ENCODE results near the gene TBC1D22A.

TBC1D22A gene

DNA sequence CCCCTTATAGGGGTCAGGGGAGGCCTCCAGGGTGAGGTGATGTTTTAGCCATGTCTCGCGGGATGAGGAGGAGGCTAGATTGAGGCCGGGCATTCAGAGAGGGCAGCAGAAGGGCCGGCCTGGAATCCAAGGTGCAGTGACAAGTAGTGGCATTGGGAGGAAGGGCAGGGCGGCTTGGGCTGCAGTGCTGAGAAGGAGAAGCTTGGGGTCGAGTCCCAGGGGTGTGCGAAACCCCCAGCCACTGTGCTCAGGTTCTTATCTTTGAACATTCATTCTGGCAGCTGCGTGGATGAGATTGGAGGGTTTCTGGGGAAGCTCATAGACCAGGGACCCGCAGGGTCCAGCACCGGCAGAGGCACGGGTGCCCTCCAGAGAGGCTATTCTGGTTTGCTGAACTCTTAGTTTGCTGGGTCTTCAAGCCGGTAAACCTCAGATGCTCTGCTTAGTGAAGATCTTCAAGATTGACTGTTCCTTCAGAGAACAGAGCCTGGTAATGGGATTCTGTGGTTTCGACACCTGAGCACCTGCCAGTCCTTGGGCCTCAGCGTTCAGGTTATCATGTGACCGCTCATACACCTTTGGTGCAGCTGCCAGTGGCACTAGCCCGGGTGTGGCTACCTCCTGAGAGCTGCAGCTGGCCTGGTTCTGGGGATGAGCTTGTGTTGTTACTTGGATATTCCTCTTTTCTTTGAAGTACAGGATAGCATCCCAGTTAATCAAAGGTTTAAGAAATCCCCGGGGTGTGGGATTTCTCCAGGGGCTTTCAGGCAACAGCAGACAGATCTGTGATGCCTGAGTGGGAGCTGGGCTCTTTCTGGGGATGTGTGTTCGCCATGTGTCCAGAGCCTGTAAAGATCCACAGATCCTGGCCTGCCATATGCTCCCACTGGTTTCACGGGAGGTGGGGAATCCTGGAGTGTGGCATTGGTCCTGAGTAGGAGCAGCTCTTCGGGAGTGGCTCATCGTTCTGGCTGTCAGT is 152.8 kb downstream of the TBC1D22A start:
- TF ChIP-seq, protein P1, sequence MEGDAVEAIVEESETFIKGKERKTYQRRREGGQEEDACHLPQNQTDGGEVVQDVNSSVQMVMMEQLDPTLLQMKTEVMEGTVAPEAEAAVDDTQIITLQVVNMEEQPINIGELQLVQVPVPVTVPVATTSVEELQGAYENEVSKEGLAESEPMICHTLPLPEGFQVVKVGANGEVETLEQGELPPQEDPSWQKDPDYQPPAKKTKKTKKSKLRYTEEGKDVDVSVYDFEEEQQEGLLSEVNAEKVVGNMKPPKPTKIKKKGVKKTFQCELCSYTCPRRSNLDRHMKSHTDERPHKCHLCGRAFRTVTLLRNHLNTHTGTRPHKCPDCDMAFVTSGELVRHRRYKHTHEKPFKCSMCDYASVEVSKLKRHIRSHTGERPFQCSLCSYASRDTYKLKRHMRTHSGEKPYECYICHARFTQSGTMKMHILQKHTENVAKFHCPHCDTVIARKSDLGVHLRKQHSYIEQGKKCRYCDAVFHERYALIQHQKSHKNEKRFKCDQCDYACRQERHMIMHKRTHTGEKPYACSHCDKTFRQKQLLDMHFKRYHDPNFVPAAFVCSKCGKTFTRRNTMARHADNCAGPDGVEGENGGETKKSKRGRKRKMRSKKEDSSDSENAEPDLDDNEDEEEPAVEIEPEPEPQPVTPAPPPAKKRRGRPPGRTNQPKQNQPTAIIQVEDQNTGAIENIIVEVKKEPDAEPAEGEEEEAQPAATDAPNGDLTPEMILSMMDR (IDR thresholded peaks at IDR 0.05): no peak

DNA sequence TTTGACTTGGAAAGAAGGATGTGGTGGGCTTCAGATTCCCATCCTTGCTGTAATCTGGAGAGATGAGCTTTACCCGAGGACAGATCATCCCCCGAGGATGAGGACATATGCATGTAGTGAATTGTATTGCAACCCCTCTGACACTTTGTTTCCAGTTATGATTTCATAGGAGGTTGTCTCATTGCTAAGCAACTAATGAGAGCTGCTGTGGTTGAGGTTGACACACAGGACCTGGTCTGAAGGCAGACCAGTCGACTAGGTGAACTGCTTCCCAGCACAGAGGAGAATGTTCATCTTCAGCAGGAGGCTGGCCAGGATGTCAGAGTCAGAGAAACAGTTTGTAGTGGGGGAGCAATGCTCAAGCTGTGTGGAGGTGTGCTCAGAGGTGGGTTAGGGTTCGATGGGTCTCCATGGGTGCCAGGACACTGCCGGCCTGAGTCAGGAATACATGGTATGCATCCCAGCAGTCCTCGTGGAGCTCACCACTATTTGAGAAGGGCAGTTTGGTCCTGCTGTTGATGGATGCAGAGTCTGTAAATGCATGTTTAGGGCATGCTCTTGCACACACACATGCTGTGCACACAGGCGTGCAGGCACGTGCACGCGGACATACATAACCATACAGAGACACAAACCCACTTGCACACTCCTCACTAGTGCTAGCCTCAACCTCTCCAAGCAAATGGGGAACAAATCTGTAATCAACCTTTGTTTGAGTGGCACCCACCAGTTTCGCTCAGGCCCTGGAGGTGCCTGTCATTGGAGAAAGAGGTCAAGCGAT is 153.7 kb downstream of the TBC1D22A start:
- TF ChIP-seq, protein P1 (IDR thresholded peaks at IDR 0.05): no peak

DNA sequence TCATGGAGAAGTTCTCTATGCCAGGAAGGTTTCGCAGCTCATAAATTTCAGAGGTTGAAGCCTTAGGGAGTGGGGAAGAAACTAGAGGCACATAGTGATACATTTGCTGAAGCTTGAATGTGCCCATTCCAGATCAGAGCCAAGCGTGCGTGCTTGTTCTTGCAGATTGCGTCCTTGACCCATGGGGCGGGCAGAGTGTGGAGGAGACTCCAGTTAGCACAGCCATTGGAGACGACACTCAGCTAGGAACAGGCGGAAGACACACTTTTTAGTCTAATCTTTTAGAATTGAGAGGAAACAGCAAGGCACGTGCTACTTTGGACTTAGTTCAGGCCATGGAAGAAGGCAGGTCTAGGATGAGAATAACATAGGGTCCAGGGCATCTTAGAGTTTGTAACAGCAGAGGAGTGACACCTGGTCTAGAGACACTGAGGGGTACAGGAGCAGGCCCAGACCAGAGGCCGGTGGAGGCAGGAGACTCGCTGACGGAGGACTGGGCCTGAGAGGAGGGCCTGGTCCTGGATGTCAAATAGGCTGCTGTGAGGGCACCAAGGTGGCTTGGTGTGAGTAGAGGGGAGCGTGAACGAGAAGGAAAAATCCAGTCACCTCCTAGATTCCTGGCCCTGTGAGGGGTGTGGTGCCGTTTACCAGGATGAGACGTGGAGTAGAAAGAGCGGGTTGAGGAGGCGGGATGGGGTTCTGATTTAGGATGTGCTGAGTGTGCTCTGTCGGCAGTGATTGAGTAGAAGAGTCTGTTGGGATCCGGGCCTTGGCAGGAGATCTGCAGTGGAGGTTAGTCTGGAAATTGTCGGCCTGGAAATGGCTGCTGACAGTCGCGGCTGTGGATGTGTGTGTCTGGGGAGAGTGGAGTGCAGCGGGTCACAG is 154.7 kb downstream of the TBC1D22A start:
- TF ChIP-seq, protein P1 (IDR thresholded peaks at IDR 0.05): no peak

- TF ChIP-seq, protein P1 (IDR thresholded peaks at IDR 0.05): no peak
Measured at GRCh38 chr22:46917771-46918101, 155.3 kb downstream of the TBC1D22A start.

- TF ChIP-seq, protein P1 (IDR thresholded peaks at IDR 0.05): no peak
Measured at GRCh38 chr22:46918197-46918596, 155.7 kb downstream of the TBC1D22A start.

- TF ChIP-seq, protein P1 (IDR thresholded peaks at IDR 0.05): no peak
Measured at GRCh38 chr22:46922037-46922436, 159.6 kb downstream of the TBC1D22A start.

GRCh38 chr22:46923394-46923793 is 160.9 kb downstream of the TBC1D22A start:
- TF ChIP-seq, protein P1 (IDR thresholded peaks at IDR 0.05): no peak
